ENCODE measurements around the gene PITPNC1.
"Not testable (repeated sequence)": the region's sequence is repeated elsewhere in the genome, so short reads cannot be mapped to it uniquely, and the experiment has no call there.

Gene PITPNC1

GRCh38 chr17:67642488-67642887 is 265.4 kb downstream of the PITPNC1 start:
- Histone ChIP-seq H3K36me3 (ENCODE audit: control insufficient read depth, insufficient read depth, low read length) (no peaks in the 10 kb centered on the region), H3K27me3 (replicated peaks; ENCODE audit: control insufficient read depth, insufficient read depth, low read length) (no peaks in the 10 kb centered on the region), H3K4me3 (replicated peaks; ENCODE audit: low read depth, low read length) (no peak overlapping the region)
- no peak for TF ChIP-seq CTCF (IDR thresholded peaks at IDR 0.05; ENCODE audit: insufficient read depth, low read length, poor library complexity, severe bottlenecking)
- no peak for DNase-seq (ENCODE audit: extremely low read depth, insufficient read length)

- H3K4me3 ChIP-seq (replicated peaks; ENCODE audit: low read depth, low read length) = no peak overlapping the region
- no peaks in the 10 kb centered on the region for H3K36me3 ChIP-seq (ENCODE audit: control insufficient read depth, insufficient read depth, low read length)
- TF ChIP-seq CTCF (IDR thresholded peaks at IDR 0.05; ENCODE audit: insufficient read depth, low read length, poor library complexity, severe bottlenecking) = no peak
- H3K27me3 ChIP-seq (replicated peaks; ENCODE audit: control insufficient read depth, insufficient read depth, low read length) = no peaks in the 10 kb centered on the region
- no peak for DNase-seq (ENCODE audit: extremely low read depth, insufficient read length)
Observed at GRCh38 chr17:67644061-67644460, 267.0 kb downstream of the PITPNC1 start.

- H3K36me3 ChIP-seq (ENCODE audit: control insufficient read depth, insufficient read depth, low read length); DNase-seq (ENCODE audit: extremely low read depth, insufficient read length): not testable (repeated sequence)
Observed at GRCh38 chr17:67645195-67645594, 268.1 kb downstream of the PITPNC1 start.

GRCh38 chr17:67646472-67646871 is 269.4 kb downstream of the PITPNC1 start:
- DNase-seq (ENCODE audit: extremely low read depth, insufficient read length) = no peak
- no peaks in the 10 kb centered on the region for H3K36me3 ChIP-seq (ENCODE audit: control insufficient read depth, insufficient read depth, low read length)
- H3K27me3 ChIP-seq (replicated peaks; ENCODE audit: control insufficient read depth, insufficient read depth, low read length) = no peaks in the 10 kb centered on the region
- TF ChIP-seq CTCF (IDR thresholded peaks at IDR 0.05; ENCODE audit: insufficient read depth, low read length, poor library complexity, severe bottlenecking) = no peak
- H3K4me3 ChIP-seq (replicated peaks; ENCODE audit: low read depth, low read length) = no peak overlapping the region

More at GRCh38 chr17:67645195-67645594, 268.1 kb downstream of the PITPNC1 start:
- not testable (repeated sequence) for H3K27me3 ChIP-seq (replicated peaks; ENCODE audit: control insufficient read depth, insufficient read depth, low read length); H3K4me3 ChIP-seq (replicated peaks; ENCODE audit: low read depth, low read length)

- Histone ChIP-seq H3K27me3 (replicated peaks; ENCODE audit: control insufficient read depth, insufficient read depth, low read length) (no peaks in the 10 kb centered on the region), H3K4me3 (replicated peaks; ENCODE audit: low read depth, low read length) (no peak overlapping the region), H3K36me3 (ENCODE audit: control insufficient read depth, insufficient read depth, low read length) (no peaks in the 10 kb centered on the region)
- DNase-seq (ENCODE audit: extremely low read depth, insufficient read length) = peak; percentile 71
- TF ChIP-seq CTCF (IDR thresholded peaks at IDR 0.05; ENCODE audit: insufficient read depth, low read length, poor library complexity, severe bottlenecking) = no peak
Observed at GRCh38 chr17:67647482-67647881, 270.4 kb downstream of the PITPNC1 start.

- H3K4me3 ChIP-seq (replicated peaks; ENCODE audit: low read depth, low read length) = no peak overlapping the region
- H3K36me3 ChIP-seq (ENCODE audit: control insufficient read depth, insufficient read depth, low read length) = no peaks in the 10 kb centered on the region
- DNase-seq (ENCODE audit: extremely low read depth, insufficient read length) = no peak
- H3K27me3 ChIP-seq (replicated peaks; ENCODE audit: control insufficient read depth, insufficient read depth, low read length) = no peaks in the 10 kb centered on the region
- no peak for TF ChIP-seq CTCF (IDR thresholded peaks at IDR 0.05; ENCODE audit: insufficient read depth, low read length, poor library complexity, severe bottlenecking)
Observed at GRCh38 chr17:67648032-67648905, 271.2 kb downstream of the PITPNC1 start.

GRCh38 chr17:67648906-67649295 is 271.8 kb downstream of the PITPNC1 start:
- not testable (repeated sequence) for H3K36me3 ChIP-seq (ENCODE audit: control insufficient read depth, insufficient read depth, low read length); H3K4me3 ChIP-seq (replicated peaks; ENCODE audit: low read depth, low read length); DNase-seq (ENCODE audit: extremely low read depth, insufficient read length); H3K27me3 ChIP-seq (replicated peaks; ENCODE audit: control insufficient read depth, insufficient read depth, low read length)
